GM23338 (cell line): ENCODE results near the gene EEF2KMT. TPM values are rescaled to one million over a fixed set of nuclear protein-coding genes. Genes with fewer than 3 reads are reported as not detected.

Experiments
- polyA plus RNA-seq: library from polyadenylated mRNA; unstranded; fragments of >200 nt; fragmentation: Nextera tagmentation; extraction: Ambion mirVana; gene quantifications from 2 replicates; pipeline ENCODE4 v1.2.1, GENCODE V29; 2016
- total RNA-seq: library from RNA; depleted of rRNA; stranded (reverse); fragments of >200 nt; shearing (Covaris generic); gene quantifications from 2 replicates; pipeline ENCODE4 v1.2.3, GENCODE V29; 2014; rRNA removed

EEF2KMT gene
- total and polyA plus RNA-seq, 2 experiments from 2014 or later, result 24.0 to 37.1 TPM

Other genes with a start within 250 kb of the EEF2KMT start
- 26.1 and 31.7 TPM in 2 replicates for gene PPL, start 160.6 kb downstream of the EEF2KMT start, total RNA-seq
- 9.4 and 10.6 TPM in 2 replicates for gene PPL, start 160.6 kb downstream of the EEF2KMT start, polyA plus RNA-seq
- gene SEC14L5, start 139.5 kb downstream of the EEF2KMT start, total RNA-seq, result 5.5 and 5.9 TPM in 2 replicates
- gene SEC14L5, start 139.5 kb downstream of the EEF2KMT start, polyA plus RNA-seq, result 1.7 and 2.6 TPM in 2 replicates
- 13.1 and 20.7 TPM in 2 replicates for gene NAGPA, start 63.9 kb downstream of the EEF2KMT start, total RNA-seq
- gene NAGPA, start 63.9 kb downstream of the EEF2KMT start, polyA plus RNA-seq, result 6.3 and 7.5 TPM in 2 replicates
- 2.8 and 4.2 TPM in 2 replicates for gene C16orf89, start 31.8 kb downstream of the EEF2KMT start, total RNA-seq
- 4.4 and 6.5 TPM in 2 replicates for gene C16orf89, start 31.8 kb downstream of the EEF2KMT start, polyA plus RNA-seq
- gene ALG1, start 26.0 kb downstream of the EEF2KMT start, total RNA-seq, result 30.0 and 36.4 TPM in 2 replicates
- 19.2 and 20.2 TPM in 2 replicates for gene ALG1, start 26.0 kb downstream of the EEF2KMT start, polyA plus RNA-seq